K562 (cell line): ENCODE measurements around the gene KCNK4. TPM values are rescaled to one million over a fixed set of nuclear protein-coding genes. Genes with fewer than 3 reads are reported as not detected.
"Not testable (repeated sequence)": the region's sequence is repeated elsewhere in the genome, so short reads cannot be mapped to it uniquely, and the experiment has no call there.

ENCODE experiments used
- ATAC-seq: fragments of 200-7000 bp; cut with Tn5 transposase; 3 replicates; pipeline ENCODE4 v1.9.1; 2020; ENCODE audit warnings: moderate library complexity
- BruUV-seq: library from RNA; stranded (reverse); fragments of 400-500 nt; replicated peaks from 2 replicates; lab custom pipeline; 2021; lab: Mats Ljungman, UMichigan
- CTCF ChIA-PET: fragments of 300-600 bp; formaldehyde crosslinking; extraction: SDS; loops from one replicate; lab custom pipeline; 2021; ENCODE audit warnings: low intra/inter-chr PET ratio; lab: Yijun Ruan, JAX
- POLR2A ChIA-PET: fragments of 300-600, 350-650 bp; sonication (Branson Sonifier 250); formaldehyde crosslinking; extraction: SDS; loops from one replicate; lab custom pipeline; 2021; ENCODE audit warnings: antibody characterized with exemption, inconsistent platforms; lab: Yijun Ruan, JAX
- DNase-seq, 4 experiments: peaks; one replicate each; pipeline versions ENCODE4 v3.0.0 to v3.0.0-alpha.2; 2011 to 2018; ENCODE audit warnings: low spot score in 3 of 4, mixed read lengths in 3 of 4; ENCODE audit errors: extremely low read depth in 1 of 4
- FAIRE-seq: peaks from 2 replicates; lab custom pipeline; 2011; peaks lifted over from hg19 to GRCh38; lab: Jason Lieb, UNC
- H2AFZ ChIP-seq: 2 replicates; pipeline ENCODE4 v1.6.0; 2011; ENCODE audit warnings: low read depth, low read length, control low read depth, inconsistent platforms
- H3K27ac ChIP-seq: fragments of 200-600 bp; 3 replicates; pipeline ENCODE4 v1.8.0; 2011; ENCODE audit warnings: low read depth, mild to moderate bottlenecking, control low read depth, inconsistent platforms, low read length, moderate library complexity, mixed read lengths; ENCODE audit errors: extremely low read depth
- H3K27me3 ChIP-seq, 2 experiments: fragments of 300-600 bp in 1 of 2; 2 replicates in 1 of 2; 3 replicates in 1 of 2; pipeline versions ENCODE4 v1.6.0 to v1.8.0; 2011; ENCODE audit warnings: inconsistent platforms in 2 of 2, low read length in 2 of 2, mild to moderate bottlenecking in 1 of 2, mixed read lengths in 1 of 2, moderate library complexity in 1 of 2; ENCODE audit not compliant: control insufficient read depth in 2 of 2, insufficient read depth in 2 of 2
- H3K36me3 ChIP-seq: fragments of 300-600 bp; 3 replicates; pipeline ENCODE4 v1.8.0; 2011; ENCODE audit warnings: mild to moderate bottlenecking, low read length, inconsistent platforms; ENCODE audit not compliant: control insufficient read depth, insufficient read depth
- H3K4me1 ChIP-seq, 2 experiments: fragments of 200-600 bp in 1 of 2; replicated peaks in 1 of 2; 2 replicates in 1 of 2; 3 replicates in 1 of 2; pipeline versions ENCODE4 v1.5.1 to v1.8.0; 2011; ENCODE audit warnings: inconsistent platforms in 2 of 2, low read length in 2 of 2, mild to moderate bottlenecking in 1 of 2, mixed read lengths in 1 of 2, moderate library complexity in 1 of 2; ENCODE audit not compliant: control insufficient read depth in 2 of 2, insufficient read depth in 2 of 2
- H3K4me2 ChIP-seq: 2 replicates; pipeline ENCODE4 v1.6.1; 2011; ENCODE audit warnings: low read length, control low read depth, inconsistent platforms, mixed read lengths; ENCODE audit not compliant: insufficient read depth
- H3K4me3 ChIP-seq: fragments of 200-600 bp; sonication (generic), shearing (Covaris generic); 2 replicates; pipeline ENCODE4 v1.5.1; 2016; ENCODE audit warnings: control low read depth, inconsistent platforms
- H3K79me2 ChIP-seq: fragments of 200-600 bp; 3 replicates; pipeline ENCODE4 v1.8.0; 2011; ENCODE audit warnings: low read length, inconsistent platforms; ENCODE audit not compliant: control insufficient read depth, insufficient read depth
- H3K9ac ChIP-seq, 2 experiments: 2 replicates each; pipeline versions ENCODE4 v1.6.0 to v1.6.1; 2011; ENCODE audit warnings: low read depth in 2 of 2, low read length in 2 of 2, control low read depth in 1 of 2, inconsistent platforms in 1 of 2, mild to moderate bottlenecking in 1 of 2, mixed read lengths in 1 of 2; ENCODE audit not compliant: insufficient read depth in 1 of 2
- H3K9me1 ChIP-seq: one replicate; pipeline ENCODE4 v1.6.0; 2011; ENCODE audit warnings: inconsistent platforms, mild to moderate bottlenecking, low read length, moderate library complexity; ENCODE audit not compliant: control insufficient read depth, insufficient read depth
- H3K9me3 ChIP-seq: replicated peaks from 2 replicates; pipeline ENCODE4 v1.5.1; 2011; ENCODE audit warnings: low read depth, low read length, inconsistent platforms; ENCODE audit not compliant: control insufficient read depth, insufficient read depth
- H4K20me1 ChIP-seq: replicated peaks from 2 replicates; pipeline ENCODE4 v1.6.1; 2011; ENCODE audit warnings: low read length, inconsistent platforms, mixed read lengths; ENCODE audit not compliant: control insufficient read depth, insufficient read depth
- CXXC5 ChIP-seq: fragments of 250-450 bp; sonication (Bioruptor Pico); IDR thresholded peaks from 2 replicates; pipeline ENCODE4 v1.8.0; 2022; ENCODE audit warnings: inconsistent platforms, mild to moderate bottlenecking, moderate library complexity
- E2F6 ChIP-seq, 2 experiments: IDR thresholded peaks; 2 replicates each; pipeline ENCODE4 v1.6.1; 2011; ENCODE audit warnings: borderline replicate concordance in 1 of 2, control low read depth in 1 of 2, low read depth in 1 of 2, low read length in 1 of 2, mild to moderate bottlenecking in 1 of 2, mixed read lengths in 1 of 2, moderate library complexity in 1 of 2; ENCODE audit not compliant: insufficient read depth in 1 of 2, insufficient read length in 1 of 2, poor library complexity in 1 of 2, severe bottlenecking in 1 of 2; ENCODE audit errors: extremely low read depth in 1 of 2
- GTF3C2 ChIP-seq: IDR thresholded peaks from 3 replicates; pipeline ENCODE4 v1.6.1; 2011; ENCODE audit warnings: borderline replicate concordance, mild to moderate bottlenecking, moderate library complexity; ENCODE audit not compliant: insufficient read length; ENCODE audit errors: extremely low read depth
- MXD1 ChIP-seq: fragments of 250-450 bp; sonication (Bioruptor Pico); IDR thresholded peaks from 2 replicates; pipeline ENCODE4 v1.8.0; 2021; ENCODE audit warnings: borderline replicate concordance, mild to moderate bottlenecking, moderate library complexity; ENCODE audit not compliant: poor library complexity, severe bottlenecking
- MYC ChIP-seq, 2 experiments: fragments of 250-450 bp in 1 of 2; sonication (Bioruptor Pico) in 1 of 2; IDR thresholded peaks; 2 replicates each; pipeline versions ENCODE4 v1.5.1 to v1.6.1; 2012 to 2021; ENCODE audit warnings: low read depth in 2 of 2, borderline replicate concordance in 1 of 2, improper control_type of control experiment in 1 of 2, low read length in 1 of 2, mild to moderate bottlenecking in 1 of 2, moderate library complexity in 1 of 2
- NONO ChIP-seq, 2 experiments: fragments of 200-400 bp in 1 of 2; fragments of 450-650 bp in 1 of 2; formaldehyde crosslinking in 1 of 2; IDR thresholded peaks; 2 replicates each; pipeline ENCODE4 v1.6.1; 2017; ENCODE audit warnings: low read depth in 2 of 2, mild to moderate bottlenecking in 2 of 2, moderate library complexity in 2 of 2, low read length in 1 of 2
- RBM25 ChIP-seq: fragments of 200-400 bp; formaldehyde crosslinking; IDR thresholded peaks from 2 replicates; pipeline ENCODE4 v1.6.1; 2018; ENCODE audit warnings: low read length, low read depth, moderate library complexity; ENCODE audit not compliant: severe bottlenecking
- SAP30 ChIP-seq: fragments of 200-600 bp; sonication (generic); IDR thresholded peaks from 2 replicates; pipeline ENCODE4 v1.6.1; 2012; ENCODE audit warnings: borderline replicate concordance, low read depth, mild to moderate bottlenecking, moderate library complexity, low read length, control low read depth, inconsistent platforms; ENCODE audit not compliant: insufficient read depth, poor library complexity, severe bottlenecking
- SIN3A ChIP-seq, 2 experiments: fragments of 150-350 bp in 1 of 2; IDR thresholded peaks; 2 replicates each; pipeline ENCODE4 v1.6.1; 2011 to 2016; ENCODE audit warnings: borderline replicate concordance in 2 of 2, low read depth in 2 of 2, low read length in 2 of 2, mild to moderate bottlenecking in 2 of 2, moderate library complexity in 2 of 2; ENCODE audit not compliant: control insufficient read depth in 1 of 2
- SMAD4 ChIP-seq: fragments of 250-450 bp; sonication (Bioruptor Pico); conservative IDR thresholded peaks from 2 replicates; pipeline ENCODE4 v1.8.0; 2021; ENCODE audit warnings: inconsistent platforms, mild to moderate bottlenecking, moderate library complexity
- YY1 ChIP-seq, 3 experiments: IDR thresholded peaks; 2 replicates each; pipeline ENCODE4 v1.6.1; 2011; ENCODE audit warnings: low read length in 2 of 3, mild to moderate bottlenecking in 2 of 3, moderate library complexity in 2 of 3, borderline replicate concordance in 1 of 3, control low read depth in 1 of 3, low read depth in 1 of 3; ENCODE audit not compliant: insufficient read depth in 3 of 3, insufficient replicate concordance in 2 of 3, control insufficient read depth in 1 of 3, insufficient read length in 1 of 3; ENCODE audit errors: extremely low read depth in 1 of 3
- ZFP36 ChIP-seq: fragments of 150-350 bp; IDR thresholded peaks from 2 replicates; pipeline ENCODE4 v1.6.1; 2018; ENCODE audit warnings: low read length, low read depth; ENCODE audit not compliant: partially characterized antibody
- ZNF436 ChIP-seq: fragments of 250-450, 450-650 bp; sonication (Bioruptor Pico); formaldehyde crosslinking; IDR thresholded peaks from 2 replicates; pipeline ENCODE4 v1.7.0; 2020; ENCODE audit warnings: mild to moderate bottlenecking
- WGBS: fragments of 100-300 bp; shearing (Covaris generic); methylation state at CpG from one replicate; pipeline ENCODE4 v1.1.6; 2016; ENCODE audit warnings: low coverage, mixed read lengths; ENCODE audit not compliant: insufficient coverage; ENCODE audit errors: missing lambda C conversion rate; 5-methylcytosine and 5-hydroxymethylcytosine counted together
- in situ Hi-C: fragments of 300-500 bp; cut with MboI; formaldehyde crosslinking; loops from 4 replicates; pipeline ENCODE4 v1.15.0; 2018; ENCODE audit warnings: inconsistent platforms, mixed read lengths
- intact Hi-C: fragments of 100-400 bp; cut with micrococcal nuclease; formaldehyde crosslinking; loops from 2 replicates; pipeline ENCODE4 v1.14.2; 2022
- polyA plus RNA-seq, 8 experiments: library from polyadenylated mRNA; depleted of rRNA in 4 of 8; stranded (reverse) in 5 of 8; unstranded in 3 of 8; fragments of >200 nt; fragmentation: Nextera tagmentation in 2 of 8; fragmentation: Illumina TruSeq in 1 of 8; extraction: Ambion mirVana in 2 of 8; extraction: Trizol in 1 of 8; gene quantifications; 2 replicates each; pipeline versions ENCODE4 v1.2.1 to v1.2.3, GENCODE V29; 2011 to 2014; ENCODE audit warnings: inconsistent platforms in 1 of 8, missing spikeins in 1 of 8
- total RNA-seq, 7 experiments: library from RNA; depleted of rRNA in 6 of 7; stranded (reverse); fragments of >200 nt in 6 of 7; fragmentation: Illumina TruSeq in 2 of 7; extraction: Trizol in 2 of 7; gene quantifications; 2 replicates each; pipeline versions ENCODE4 v1.2.1 to v1.2.3, GENCODE V29; 2011 to 2021; ENCODE audit warnings: low replicate concordance in 1 of 7

The KCNK4 gene
- total and polyA plus RNA-seq, 9 of the 15 experiments (the other 6 are each of a cell fraction or from before 2014, with no cell fraction given) = not detected

- H3K4me2 ChIP-seq; H4K20me1 ChIP-seq; DNase-seq; H3K9me1 ChIP-seq; in situ Hi-C loops; ATAC-seq; H3K9me3 ChIP-seq; H3K27me3 ChIP-seq; BruUV-seq; H2AFZ ChIP-seq; CTCF ChIA-PET; FAIRE-seq; TF ChIP-seq MYC (CRISPR knock-in tag; IDR thresholded peaks at IDR 0.05; ENCODE audit: borderline replicate concordance, low read depth): not testable (repeated sequence)
- Histone ChIP-seq H3K4me1 (peaks cover 41 to 92% of the 10 kb centered on the region in 2 experiments), H3K27ac (peak overlapping the region; percentile 98; the same call in 2 of the 3 replicates), H3K4me3 (peak overlapping the region; percentile 98), H3K79me2 (peaks cover 50% of the 10 kb centered on the region), H3K9ac (peak overlapping the region; percentile 95 to 98; a peak in 3 of 4 replicates), H3K36me3 (peaks cover 37% of the 10 kb centered on the region)
- POLR2A ChIA-PET = interaction anchor here (0.7 to 7.8 kb wide), 8 partner anchors 11 to 1875 kb away, joined by 3 to 58 read pairs (median 6); partner anchors contain the start of genes STIP1 and VEGFB
- intact Hi-C loops = loop anchor here (2.0 to 10.0 kb wide), 3 partner anchors 22 to 58 kb away; partner anchors contain the start of genes CATSPERZ, ESRRA and FERMT3
- WGBS = 0% methylated on average over 15 of the region's 43 CpGs
- peak; percentile 66 for TF ChIP-seq MXD1 (CRISPR knock-in tag)
- TF ChIP-seq NONO (IDR thresholded peaks at IDR 0.05; ENCODE audit: low read depth in 2 of 2, low read length in 1 of 2) = peak in 1 of 2 experiments; percentile 55; a peak in 1 of 4 replicates
- peak; percentile 90 for TF ChIP-seq ZFP36
- TF ChIP-seq SMAD4 (CRISPR knock-in tag) = peak; percentile 14; the same call in 1 of the 2 replicates
- peak in 2 of 3 experiments; percentile 78 to 80 for TF ChIP-seq YY1 (IDR thresholded peaks at IDR 0.05; ENCODE audit: borderline replicate concordance in 1 of 3, control insufficient read depth in 1 of 3, extremely low read depth in 1 of 3, insufficient read depth in 3 of 3, insufficient read length in 1 of 3, insufficient replicate concordance in 2 of 3, low read depth in 1 of 3, low read length in 2 of 3)
- TF ChIP-seq ZNF436 (CRISPR knock-in tag) = peak; percentile 89
- TF ChIP-seq SAP30 = peak; percentile 18
- peak; percentile 34 for TF ChIP-seq GTF3C2
- TF ChIP-seq CXXC5 (CRISPR knock-in tag) = peak; percentile 66
- peak in 1 of 2 experiments; percentile 37; a peak in 1 of 4 replicates for TF ChIP-seq SIN3A (IDR thresholded peaks at IDR 0.05; ENCODE audit: borderline replicate concordance in 2 of 2, control insufficient read depth in 1 of 2, low read depth in 2 of 2, low read length in 2 of 2)
- peak; percentile 72 for TF ChIP-seq RBM25
- peak in 1 of 2 experiments; percentile 71 for TF ChIP-seq E2F6 (IDR thresholded peaks at IDR 0.05; ENCODE audit: borderline replicate concordance in 1 of 2, extremely low read depth in 1 of 2, insufficient read depth in 1 of 2, insufficient read length in 1 of 2, low read depth in 1 of 2, low read length in 1 of 2, poor library complexity in 1 of 2, severe bottlenecking in 1 of 2)
- TF ChIP-seq MYC (IDR thresholded peaks at IDR 0.05; ENCODE audit: low read depth, low read length) = peak; percentile 70; the same call in 1 of the 2 replicates
Measured at GRCh38 chr11:64246621-64246870, 44.6 kb upstream of the KCNK4 start.
